T-helper 1 cell treated with Interleukin-12 subunit alpha and Interleukin-12 subunit beta and Interleukin-4 antibody, amounts not matched to agents 30 μg/mL and 1 μg/mL, for 36 hours (primary cell): ENCODE data around the gene IL4R.

ENCODE experiments used
- H3K27ac Mint-ChIP-seq: one replicate; pipeline ENCODE4 v1.8.0; 2021; ENCODE audit warnings: mild to moderate bottlenecking, mixed read lengths
- H3K27me3 Mint-ChIP-seq: one replicate; pipeline ENCODE4 v1.8.0; 2021; ENCODE audit warnings: low read depth, mixed read lengths
- H3K36me3 Mint-ChIP-seq: one replicate; pipeline ENCODE4 v1.8.0; 2021; ENCODE audit warnings: low read depth, mixed read lengths
- H3K4me1 Mint-ChIP-seq: one replicate; pipeline ENCODE4 v1.8.0; 2021; ENCODE audit warnings: low read depth, mixed read lengths
- H3K4me3 Mint-ChIP-seq: one replicate; pipeline ENCODE4 v1.8.0; 2021; ENCODE audit warnings: mild to moderate bottlenecking, moderate library complexity, mixed read lengths
- H3K9me3 Mint-ChIP-seq: one replicate; pipeline ENCODE4 v1.8.0; 2021; ENCODE audit warnings: mixed read lengths

Gene IL4R

DNA sequence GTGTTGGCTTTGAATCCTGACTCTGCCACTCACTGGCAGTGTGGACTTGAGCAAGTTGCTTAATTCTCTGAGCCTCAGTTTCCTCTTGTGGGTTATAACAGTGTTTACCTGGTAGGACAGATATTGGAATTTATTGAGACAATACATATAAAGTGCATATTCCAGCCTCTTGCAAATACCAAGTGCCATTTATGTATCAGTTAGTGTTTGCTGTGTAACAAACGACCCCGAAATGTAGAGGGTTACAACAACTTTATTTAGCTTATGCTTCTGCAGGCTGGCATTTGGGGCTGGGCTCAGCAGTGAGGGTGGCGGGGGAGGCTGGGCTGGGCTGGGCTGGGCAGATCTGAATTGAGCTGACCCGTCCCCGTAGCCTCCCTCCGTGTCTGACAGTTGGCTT, 45.8 kb downstream of the IL4R start:
- Mint-ChIP-seq H3K27me3 (no peaks in the 10 kb centered on the region), H3K4me1 (peaks cover 23% of the 10 kb centered on the region), H3K27ac (peak overlapping the region; percentile 36), H3K36me3 (peaks cover 77% of the 10 kb centered on the region), H3K4me3 (no peak overlapping the region), H3K9me3 (peaks cover 5% of the 10 kb centered on the region)

DNA sequence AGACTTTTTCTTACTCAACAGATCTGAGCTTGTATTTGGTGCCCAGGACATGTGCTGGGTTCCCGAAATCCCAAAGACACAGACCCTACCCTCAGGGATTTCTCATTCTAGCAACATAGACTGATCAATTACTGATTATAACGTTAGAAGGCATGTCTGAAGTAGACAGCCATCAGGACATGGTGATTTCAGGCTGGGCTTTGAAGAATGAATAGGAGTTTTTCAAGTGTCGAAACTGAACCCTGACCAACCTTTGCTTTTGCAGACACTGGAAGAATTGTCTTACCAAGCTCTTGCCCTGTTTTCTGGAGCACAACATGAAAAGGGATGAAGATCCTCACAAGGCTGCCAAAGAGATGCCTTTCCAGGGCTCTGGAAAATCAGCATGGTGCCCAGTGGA, 48.2 kb downstream of the IL4R start:
- Mint-ChIP-seq H3K27ac (peak overlapping the region; percentile 9), H3K4me1 (peaks cover 27% of the 10 kb centered on the region), H3K4me3 (no peak overlapping the region), H3K27me3 (no peaks in the 10 kb centered on the region), H3K9me3 (peaks cover 5% of the 10 kb centered on the region), H3K36me3 (peaks cover 69% of the 10 kb centered on the region)

DNA sequence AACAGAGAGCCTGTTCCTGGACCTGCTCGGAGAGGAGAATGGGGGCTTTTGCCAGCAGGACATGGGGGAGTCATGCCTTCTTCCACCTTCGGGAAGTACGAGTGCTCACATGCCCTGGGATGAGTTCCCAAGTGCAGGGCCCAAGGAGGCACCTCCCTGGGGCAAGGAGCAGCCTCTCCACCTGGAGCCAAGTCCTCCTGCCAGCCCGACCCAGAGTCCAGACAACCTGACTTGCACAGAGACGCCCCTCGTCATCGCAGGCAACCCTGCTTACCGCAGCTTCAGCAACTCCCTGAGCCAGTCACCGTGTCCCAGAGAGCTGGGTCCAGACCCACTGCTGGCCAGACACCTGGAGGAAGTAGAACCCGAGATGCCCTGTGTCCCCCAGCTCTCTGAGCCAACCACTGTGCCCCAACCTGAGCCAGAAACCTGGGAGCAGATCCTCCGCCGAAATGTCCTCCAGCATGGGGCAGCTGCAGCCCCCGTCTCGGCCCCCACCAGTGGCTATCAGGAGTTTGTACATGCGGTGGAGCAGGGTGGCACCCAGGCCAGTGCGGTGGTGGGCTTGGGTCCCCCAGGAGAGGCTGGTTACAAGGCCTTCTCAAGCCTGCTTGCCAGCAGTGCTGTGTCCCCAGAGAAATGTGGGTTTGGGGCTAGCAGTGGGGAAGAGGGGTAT, 48.9 kb downstream of the IL4R start:
- peaks cover 30% of the 10 kb centered on the region for H3K4me1 Mint-ChIP-seq
- peaks cover 5% of the 10 kb centered on the region for H3K9me3 Mint-ChIP-seq
- H3K4me3 Mint-ChIP-seq = no peak overlapping the region
- peaks cover 63% of the 10 kb centered on the region for H3K36me3 Mint-ChIP-seq
- H3K27ac Mint-ChIP-seq = no peak overlapping the region
- H3K27me3 Mint-ChIP-seq = no peaks in the 10 kb centered on the region

DNA sequence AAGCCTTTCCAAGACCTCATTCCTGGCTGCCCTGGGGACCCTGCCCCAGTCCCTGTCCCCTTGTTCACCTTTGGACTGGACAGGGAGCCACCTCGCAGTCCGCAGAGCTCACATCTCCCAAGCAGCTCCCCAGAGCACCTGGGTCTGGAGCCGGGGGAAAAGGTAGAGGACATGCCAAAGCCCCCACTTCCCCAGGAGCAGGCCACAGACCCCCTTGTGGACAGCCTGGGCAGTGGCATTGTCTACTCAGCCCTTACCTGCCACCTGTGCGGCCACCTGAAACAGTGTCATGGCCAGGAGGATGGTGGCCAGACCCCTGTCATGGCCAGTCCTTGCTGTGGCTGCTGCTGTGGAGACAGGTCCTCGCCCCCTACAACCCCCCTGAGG, 49.5 kb downstream of the IL4R start:
- H3K36me3 Mint-ChIP-seq = peaks cover 58% of the 10 kb centered on the region
- peaks cover 5% of the 10 kb centered on the region for H3K9me3 Mint-ChIP-seq
- H3K4me1 Mint-ChIP-seq = peaks cover 36% of the 10 kb centered on the region
- H3K4me3 Mint-ChIP-seq = no peak overlapping the region
- no peak overlapping the region for H3K27ac Mint-ChIP-seq
- H3K27me3 Mint-ChIP-seq = no peaks in the 10 kb centered on the region

DNA sequence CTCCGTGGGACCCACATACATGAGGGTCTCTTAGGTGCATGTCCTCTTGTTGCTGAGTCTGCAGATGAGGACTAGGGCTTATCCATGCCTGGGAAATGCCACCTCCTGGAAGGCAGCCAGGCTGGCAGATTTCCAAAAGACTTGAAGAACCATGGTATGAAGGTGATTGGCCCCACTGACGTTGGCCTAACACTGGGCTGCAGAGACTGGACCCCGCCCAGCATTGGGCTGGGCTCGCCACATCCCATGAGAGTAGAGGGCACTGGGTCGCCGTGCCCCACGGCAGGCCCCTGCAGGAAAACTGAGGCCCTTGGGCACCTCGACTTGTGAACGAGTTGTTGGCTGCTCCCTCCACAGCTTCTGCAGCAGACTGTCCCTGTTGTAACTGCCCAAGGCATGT, 50.0 kb downstream of the IL4R start:
- no peak overlapping the region for H3K27ac Mint-ChIP-seq
- H3K27me3 Mint-ChIP-seq = no peaks in the 10 kb centered on the region
- peaks cover 53% of the 10 kb centered on the region for H3K36me3 Mint-ChIP-seq
- peaks cover 38% of the 10 kb centered on the region for H3K4me1 Mint-ChIP-seq
- H3K4me3 Mint-ChIP-seq = no peak overlapping the region
- peaks cover 5% of the 10 kb centered on the region for H3K9me3 Mint-ChIP-seq

DNA sequence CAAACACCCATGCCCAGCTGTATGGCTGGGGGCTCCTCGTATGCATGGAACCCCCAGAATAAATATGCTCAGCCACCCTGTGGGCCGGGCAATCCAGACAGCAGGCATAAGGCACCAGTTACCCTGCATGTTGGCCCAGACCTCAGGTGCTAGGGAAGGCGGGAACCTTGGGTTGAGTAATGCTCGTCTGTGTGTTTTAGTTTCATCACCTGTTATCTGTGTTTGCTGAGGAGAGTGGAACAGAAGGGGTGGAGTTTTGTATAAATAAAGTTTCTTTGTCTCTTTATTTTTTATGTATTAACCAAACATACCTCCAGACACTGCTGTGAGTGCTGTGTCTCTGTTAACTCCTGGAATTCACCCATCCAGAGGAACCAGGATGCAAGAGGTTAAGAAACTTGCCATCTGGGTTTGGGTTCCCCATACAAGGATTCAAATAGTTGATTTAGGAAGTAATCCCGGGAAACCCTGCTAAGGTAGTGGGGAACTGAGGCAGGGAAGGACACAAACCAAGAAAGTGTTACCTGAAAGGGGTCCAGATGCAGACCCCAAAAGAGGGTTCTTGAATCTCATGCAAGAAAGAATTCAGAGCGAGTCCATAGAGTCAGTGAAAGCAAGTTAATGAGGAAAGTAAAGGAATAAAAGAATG, 50.8 kb downstream of the IL4R start:
- Mint-ChIP-seq H3K4me1 (peaks cover 35% of the 10 kb centered on the region), H3K4me3 (no peak overlapping the region), H3K27ac (peak overlapping the region; percentile 75), H3K36me3 (peaks cover 47% of the 10 kb centered on the region), H3K27me3 (no peaks in the 10 kb centered on the region), H3K9me3 (peaks cover 3% of the 10 kb centered on the region)

DNA sequence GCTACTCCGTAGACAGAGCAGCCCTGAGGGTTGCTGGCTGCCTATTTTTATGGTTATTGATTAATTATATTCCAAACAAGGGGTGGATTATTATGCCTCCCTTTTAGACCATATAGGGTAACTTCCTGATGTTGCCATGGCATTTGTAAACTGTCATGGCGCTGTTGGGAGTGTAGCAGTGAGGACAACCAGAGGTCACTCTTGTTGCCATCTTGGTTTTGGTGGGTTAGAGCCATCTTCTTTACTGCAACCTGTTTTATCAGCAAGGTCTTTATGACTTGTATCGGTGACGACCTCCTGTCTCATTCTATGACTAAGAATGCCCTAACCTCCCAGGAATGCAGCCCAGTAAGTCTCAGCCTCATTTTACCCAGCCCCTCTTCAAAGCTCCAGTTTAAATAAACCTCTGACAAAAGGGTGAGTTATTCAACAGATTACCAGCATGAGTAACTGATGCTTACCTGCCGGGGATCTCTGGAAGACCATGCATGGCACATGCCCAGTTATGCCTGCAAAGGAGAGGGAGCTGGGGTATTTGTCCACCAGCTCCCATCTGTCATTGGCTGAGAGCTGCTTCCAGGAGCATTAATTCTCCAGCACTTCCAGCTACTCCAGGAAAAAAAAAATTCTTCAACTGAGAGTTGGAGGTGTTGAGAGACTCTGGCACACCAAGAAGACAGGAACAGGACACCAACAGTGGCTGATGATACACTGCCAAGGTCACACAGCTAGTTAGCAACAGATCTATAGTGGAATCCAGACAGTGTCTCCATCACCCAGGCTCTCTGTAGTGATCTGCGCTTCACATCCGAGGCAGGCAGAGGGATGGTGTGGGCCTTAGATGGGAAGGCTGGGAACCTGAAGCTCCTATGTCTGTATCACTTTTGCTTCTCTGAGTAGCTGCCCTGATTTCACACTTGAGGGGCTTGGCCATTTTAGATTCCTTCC, 51.6 kb downstream of the IL4R start:
- peaks cover 39% of the 10 kb centered on the region for H3K4me1 Mint-ChIP-seq
- H3K27ac Mint-ChIP-seq = peak overlapping the region; percentile 58
- H3K9me3 Mint-ChIP-seq = peaks cover 11% of the 10 kb centered on the region
- peaks cover 53% of the 10 kb centered on the region for H3K36me3 Mint-ChIP-seq
- H3K4me3 Mint-ChIP-seq = no peak overlapping the region
- no peaks in the 10 kb centered on the region for H3K27me3 Mint-ChIP-seq

DNA sequence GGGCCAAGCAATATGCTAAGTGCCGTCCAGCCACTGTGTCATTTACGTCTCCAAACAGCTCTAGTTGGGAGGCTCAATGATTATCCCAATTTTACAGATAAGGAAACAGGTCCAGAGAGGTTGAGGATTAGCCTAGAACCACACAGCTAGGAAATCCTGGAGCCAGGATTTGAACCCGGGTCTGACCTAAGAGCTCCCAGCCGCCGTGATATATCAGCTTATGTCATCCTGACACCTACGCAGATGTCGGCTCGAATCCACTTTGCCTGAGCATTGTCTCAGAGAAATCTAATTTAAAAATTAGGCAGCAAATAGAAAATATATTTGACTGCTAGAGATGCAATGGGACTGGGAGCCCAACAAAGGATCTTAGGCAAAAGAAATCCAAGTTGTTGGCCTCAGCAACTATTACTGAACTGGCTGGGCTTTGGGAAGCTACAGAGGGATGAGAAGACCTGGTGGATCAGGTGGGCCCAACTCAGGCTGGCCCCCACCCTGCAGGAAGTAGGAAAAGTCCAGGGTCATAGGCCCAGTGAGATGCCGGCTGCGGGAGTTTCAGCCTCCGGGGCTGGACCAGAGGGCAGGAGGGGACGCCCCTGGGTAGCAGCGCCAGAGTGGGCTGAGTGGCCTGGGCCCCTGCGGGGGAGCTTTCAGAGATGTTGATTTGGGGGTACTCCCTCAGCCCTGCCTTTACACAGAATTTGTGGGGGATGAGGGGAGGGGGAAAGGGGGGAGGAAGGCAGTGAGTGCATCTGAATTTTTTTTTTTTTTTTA, 53.1 kb downstream of the IL4R start:
- H3K27me3 Mint-ChIP-seq = no peaks in the 10 kb centered on the region
- peaks cover 39% of the 10 kb centered on the region for H3K4me1 Mint-ChIP-seq
- H3K4me3 Mint-ChIP-seq = peak overlapping the region; percentile 68
- peaks cover 44% of the 10 kb centered on the region for H3K36me3 Mint-ChIP-seq
- H3K27ac Mint-ChIP-seq = peak overlapping the region; percentile 93
- H3K9me3 Mint-ChIP-seq = peaks cover 13% of the 10 kb centered on the region

DNA sequence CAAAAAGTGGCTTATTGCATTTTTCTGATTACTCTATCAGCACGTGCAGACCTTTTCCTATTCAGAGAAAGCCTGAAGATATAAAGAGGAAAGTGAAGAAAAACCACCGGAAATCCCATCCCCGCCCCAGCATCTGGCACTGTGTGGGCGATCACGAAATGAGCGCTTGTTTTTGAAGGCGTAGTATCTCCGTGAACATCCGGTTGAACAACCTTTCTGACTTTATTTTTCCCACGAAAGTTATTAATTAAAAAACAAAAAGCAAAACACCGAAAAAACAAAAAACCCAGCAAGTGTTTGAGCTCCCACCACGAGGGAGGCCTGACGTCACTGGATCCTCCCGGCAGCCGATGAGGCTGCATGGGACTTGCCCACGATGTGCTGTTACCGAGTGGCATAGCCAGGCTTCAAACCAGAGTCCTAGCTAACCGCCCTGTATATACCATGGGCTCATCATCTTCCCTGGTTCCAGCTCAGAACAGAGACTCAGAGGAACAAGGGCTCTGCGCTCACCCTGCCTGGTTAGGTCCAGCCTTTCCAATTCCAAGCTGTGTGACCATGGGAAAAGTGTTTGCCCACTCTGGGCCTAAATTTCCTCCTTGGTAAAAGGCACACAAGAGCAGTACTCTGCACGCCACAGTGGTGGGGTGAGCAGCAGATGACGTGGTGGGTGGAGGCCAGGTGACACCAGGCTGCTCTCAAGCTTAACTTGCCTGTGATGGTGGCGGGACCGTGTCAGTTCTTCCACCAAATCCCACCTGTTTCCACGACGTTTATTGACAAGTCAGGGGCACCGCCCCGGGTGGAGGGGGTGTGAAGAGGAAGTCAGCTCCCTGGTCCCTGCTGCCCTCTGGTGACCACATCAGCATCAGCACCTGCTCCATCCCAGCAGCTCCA, 53.9 kb downstream of the IL4R start:
- peak overlapping the region; percentile 43 for H3K4me3 Mint-ChIP-seq
- peak overlapping the region; percentile 93 for H3K27ac Mint-ChIP-seq
- peaks cover 13% of the 10 kb centered on the region for H3K9me3 Mint-ChIP-seq
- H3K27me3 Mint-ChIP-seq = no peaks in the 10 kb centered on the region
- peaks cover 40% of the 10 kb centered on the region for H3K36me3 Mint-ChIP-seq
- H3K4me1 Mint-ChIP-seq = peaks cover 35% of the 10 kb centered on the region

DNA sequence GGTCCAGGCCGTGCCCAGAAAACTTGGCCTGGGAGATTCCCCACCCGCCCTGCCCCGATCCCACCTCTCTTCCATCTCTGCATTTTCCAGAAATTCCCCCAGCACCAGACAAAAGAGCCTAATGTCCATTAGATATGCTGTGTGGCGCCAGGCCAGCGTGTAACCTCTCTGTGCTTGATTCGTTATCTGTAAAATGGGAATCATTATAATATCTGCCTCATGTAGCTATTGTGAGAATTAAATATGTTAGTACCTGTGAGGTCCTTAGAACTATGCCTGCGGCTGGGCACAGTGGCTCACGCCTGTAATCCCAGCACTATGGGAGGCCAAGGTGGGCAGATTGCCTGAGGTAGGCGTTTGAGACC, 54.6 kb downstream of the IL4R start:
- Mint-ChIP-seq H3K9me3 (peaks cover 13% of the 10 kb centered on the region), H3K27ac (peak overlapping the region; percentile 93), H3K4me3 (peak overlapping the region; percentile 29), H3K27me3 (no peaks in the 10 kb centered on the region), H3K36me3 (peaks cover 38% of the 10 kb centered on the region), H3K4me1 (peaks cover 35% of the 10 kb centered on the region)

DNA sequence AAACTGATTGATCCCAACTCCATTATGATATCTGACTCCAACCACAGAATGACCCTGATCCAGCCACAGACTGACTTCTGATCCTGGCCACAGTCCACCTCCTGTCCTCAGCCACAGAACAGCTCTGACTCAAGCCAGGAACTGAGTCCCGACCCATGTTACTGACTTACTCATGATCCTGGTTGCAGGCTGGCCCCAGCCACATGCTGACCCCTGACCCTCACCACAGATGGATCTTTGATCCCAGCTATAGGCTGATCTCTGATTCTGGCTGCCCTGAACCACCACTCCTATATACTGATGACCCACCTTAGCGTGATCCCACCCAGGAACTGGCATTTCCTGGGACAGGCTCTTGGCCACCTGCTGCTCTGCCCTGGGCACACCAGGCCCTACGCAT, 56.0 kb downstream of the IL4R start:
- Mint-ChIP-seq H3K9me3 (peaks cover 13% of the 10 kb centered on the region), H3K27ac (peak overlapping the region; percentile 74), H3K27me3 (no peaks in the 10 kb centered on the region), H3K4me1 (peaks cover 29% of the 10 kb centered on the region), H3K4me3 (no peak overlapping the region), H3K36me3 (peaks cover 25% of the 10 kb centered on the region)

DNA sequence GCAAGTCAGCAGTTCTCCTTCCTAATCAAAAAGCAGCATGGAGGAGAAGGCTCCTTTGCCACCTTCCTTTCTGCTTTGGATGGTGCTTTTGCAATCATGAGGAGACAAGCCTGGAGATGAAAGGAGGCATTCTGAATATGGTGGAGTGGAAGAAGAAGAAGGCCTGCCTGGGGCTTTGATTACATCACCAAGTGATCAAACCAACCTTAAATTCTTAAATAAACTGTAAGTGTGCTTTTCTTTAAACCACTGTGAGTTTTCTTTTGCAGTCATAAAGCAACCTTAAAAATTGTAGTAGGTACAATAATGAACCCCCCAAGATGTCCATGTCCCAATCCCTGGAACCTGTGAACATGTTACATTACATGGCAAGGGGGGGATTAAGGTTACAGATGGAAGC, 56.5 kb downstream of the IL4R start:
- Mint-ChIP-seq H3K27me3 (no peaks in the 10 kb centered on the region), H3K9me3 (peaks cover 13% of the 10 kb centered on the region), H3K36me3 (peaks cover 20% of the 10 kb centered on the region), H3K4me3 (no peak overlapping the region), H3K4me1 (peaks cover 27% of the 10 kb centered on the region), H3K27ac (peak overlapping the region; percentile 74)

DNA sequence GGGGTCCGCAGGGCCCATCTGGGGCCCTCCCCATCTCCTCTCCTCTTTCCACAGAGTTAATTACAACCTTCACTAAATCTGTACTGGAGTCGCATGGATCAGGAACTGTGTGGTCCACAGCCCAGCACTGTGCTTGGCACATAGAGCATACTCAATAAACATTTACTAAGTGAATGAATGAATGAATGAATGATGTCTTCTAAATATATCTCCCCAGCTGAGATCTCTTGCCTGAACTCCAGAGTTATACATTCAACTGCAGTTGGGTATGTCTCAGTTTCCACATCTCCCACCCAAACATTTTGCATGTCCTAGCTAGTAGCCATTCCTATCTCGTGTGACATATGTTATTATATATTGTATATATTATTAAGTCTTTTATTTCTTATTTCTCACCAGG, 59.5 kb downstream of the IL4R start:
- H3K27ac Mint-ChIP-seq = no peak overlapping the region
- no peaks in the 10 kb centered on the region for H3K27me3 Mint-ChIP-seq
- no peak overlapping the region for H3K4me3 Mint-ChIP-seq
- H3K4me1 Mint-ChIP-seq = peaks cover 23% of the 10 kb centered on the region
- peaks cover 16% of the 10 kb centered on the region for H3K36me3 Mint-ChIP-seq
- peaks cover 13% of the 10 kb centered on the region for H3K9me3 Mint-ChIP-seq
